CD8-positive, alpha-beta memory T cell (primary cell): ENCODE results near the gene PODN. TPM values are rescaled to one million over a fixed set of nuclear protein-coding genes. Genes with fewer than 3 reads are reported as not detected.

ENCODE experiments used
- CTCF ChIA-PET: fragments of 350-600 bp; sonication (Branson Sonifier 250); formaldehyde crosslinking; loops from one replicate; lab custom pipeline; 2021; ENCODE audit warnings: antibody characterized with exemption; lab: Charles Lee
- POLR2A ChIA-PET: fragments of 350-600 bp; sonication (Branson Sonifier 250); formaldehyde crosslinking; loops from one replicate; lab custom pipeline; 2021; ENCODE audit warnings: antibody characterized with exemption; lab: Charles Lee
- DNase-seq, 5 donors: peaks; one replicate each; pipeline versions ENCODE4 v3.0.0 to v3.0.0-alpha.2; 2020 to 2022; ENCODE audit warnings: mixed read lengths in 1 of 5
- H3K27ac ChIP-seq: one replicate; pipeline ENCODE4 v1.7.0; 2013; ENCODE audit warnings: low read depth, mild to moderate bottlenecking, low read length, moderate library complexity
- H3K27me3 ChIP-seq: 2 replicates; pipeline ENCODE4 v1.7.0; 2013; ENCODE audit warnings: low read length, mild to moderate bottlenecking; ENCODE audit not compliant: insufficient read depth, poor library complexity, severe bottlenecking
- H3K36me3 ChIP-seq: 2 replicates; pipeline ENCODE4 v1.7.0; 2013; ENCODE audit warnings: mild to moderate bottlenecking, low read length, moderate library complexity; ENCODE audit not compliant: insufficient read depth
- H3K4me1 ChIP-seq: 2 replicates; pipeline ENCODE4 v1.7.0; 2013; ENCODE audit warnings: mild to moderate bottlenecking, low read length, moderate library complexity; ENCODE audit not compliant: insufficient read depth
- H3K4me3 ChIP-seq: 2 replicates; pipeline ENCODE4 v1.7.0; 2013; ENCODE audit warnings: mild to moderate bottlenecking, low read length
- H3K9me3 ChIP-seq: 2 replicates; pipeline ENCODE4 v1.7.0; 2013; ENCODE audit warnings: mild to moderate bottlenecking, low read length
- H3K27ac Mint-ChIP-seq, 8 donors: one replicate each; pipeline ENCODE4 v1.8.0; 2020 to 2021; ENCODE audit warnings: mixed read lengths in 8 of 8, mild to moderate bottlenecking in 6 of 8, inconsistent platforms in 3 of 8, moderate library complexity in 3 of 8
- H3K27me3 Mint-ChIP-seq, 2 donors: one replicate each; pipeline ENCODE4 v1.8.0; 2020 to 2021; ENCODE audit warnings: mixed read lengths in 2 of 2, mild to moderate bottlenecking in 1 of 2, moderate library complexity in 1 of 2
- H3K36me3 Mint-ChIP-seq, 3 donors: one replicate each; pipeline ENCODE4 v1.8.0; 2020 to 2021; ENCODE audit warnings: mixed read lengths in 3 of 3, inconsistent platforms in 1 of 3, mild to moderate bottlenecking in 1 of 3
- H3K4me1 Mint-ChIP-seq, 3 donors: one replicate each; pipeline ENCODE4 v1.8.0; 2020 to 2021; ENCODE audit warnings: mixed read lengths in 3 of 3, inconsistent platforms in 1 of 3, mild to moderate bottlenecking in 1 of 3
- H3K4me3 Mint-ChIP-seq, 7 donors: one replicate each; pipeline ENCODE4 v1.8.0; 2020 to 2021; ENCODE audit warnings: mixed read lengths in 7 of 7, mild to moderate bottlenecking in 6 of 7, moderate library complexity in 4 of 7, inconsistent platforms in 2 of 7
- H3K9me3 Mint-ChIP-seq, 5 donors: one replicate each; pipeline ENCODE4 v1.8.0; 2020 to 2022; ENCODE audit warnings: mixed read lengths in 5 of 5, mild to moderate bottlenecking in 3 of 5, moderate library complexity in 2 of 5, inconsistent platforms in 1 of 5
- polyA plus RNA-seq: library from polyadenylated mRNA; unstranded; fragments of 300-500 nt; fragmentation: Illumina TruSeq; gene quantifications from one replicate; pipeline ENCODE4 v1.2.3, GENCODE V29; 2021
- total RNA-seq, 2 experiments: library from RNA; stranded (reverse); gene quantifications; one replicate each; pipeline ENCODE4 v1.2.3, GENCODE V29; 2021

Gene PODN
- total and polyA plus RNA-seq, 3 experiments from 2014 or later = 0.53 TPM; not detected in 2

DNA sequence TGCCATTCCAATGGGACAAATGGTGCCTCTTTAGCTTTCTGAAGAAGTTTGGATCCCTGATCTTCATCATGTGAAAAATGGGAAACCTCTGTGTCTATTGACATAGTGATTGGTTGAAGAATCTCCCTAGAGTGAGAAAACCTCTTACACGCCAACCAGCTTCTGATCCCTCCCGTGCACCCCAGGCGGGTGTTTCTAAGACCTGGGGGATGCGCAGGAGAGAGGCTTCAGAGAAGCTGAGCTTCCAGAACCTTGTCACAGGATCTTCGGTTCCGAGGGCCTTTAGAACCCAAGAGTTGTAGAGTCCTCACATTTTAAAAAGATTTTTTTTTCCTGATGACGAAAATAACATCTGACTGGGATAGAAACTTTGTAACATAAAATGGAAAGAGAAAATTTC, 11.3 kb downstream of the PODN start:
- Mint-ChIP-seq H3K36me3 (no peaks in the 10 kb centered on the region), H3K4me3 (no peak overlapping the region), H3K4me1 (peaks cover 0 to 2% (median 0%) of the 10 kb centered on the region in 3 donors), H3K27me3 (no peaks in the 10 kb centered on the region), H3K9me3 (peaks cover 0 to 1% (median 0%) of the 10 kb centered on the region in 5 donors), H3K27ac (no peak overlapping the region)
- Histone ChIP-seq H3K4me3 (no peak overlapping the region), H3K27me3 (no peaks in the 10 kb centered on the region), H3K9me3 (no peaks in the 10 kb centered on the region), H3K4me1 (no peaks in the 10 kb centered on the region), H3K36me3 (no peaks in the 10 kb centered on the region), H3K27ac (no peak overlapping the region)
- CTCF ChIA-PET = no interaction called here
- DNase-seq = no peak
- POLR2A ChIA-PET = no interaction called here

- peaks cover 0 to 2% (median 0%) of the 10 kb centered on the region in 3 donors for H3K4me1 Mint-ChIP-seq
- no peak overlapping the region for H3K4me3 Mint-ChIP-seq
- Histone ChIP-seq H3K27ac (no peak overlapping the region), H3K4me3 (no peak overlapping the region), H3K36me3 (no peaks in the 10 kb centered on the region), H3K4me1 (no peaks in the 10 kb centered on the region), H3K27me3 (no peaks in the 10 kb centered on the region), H3K9me3 (no peaks in the 10 kb centered on the region)
- H3K9me3 Mint-ChIP-seq = peaks cover 0 to 1% (median 0%) of the 10 kb centered on the region in 5 donors
- DNase-seq = no peak
- ChIA-PET POLR2A (no interaction called here), CTCF (no interaction called here)
- H3K36me3 Mint-ChIP-seq = no peaks in the 10 kb centered on the region
- H3K27me3 Mint-ChIP-seq = no peaks in the 10 kb centered on the region
- H3K27ac Mint-ChIP-seq = no peak overlapping the region
Observed at GRCh38 chr1:53073868-53074311, 11.9 kb downstream of the PODN start.

GRCh38 chr1:53074313-53075154, 12.5 kb downstream of the PODN start:
- no peak overlapping the region for H3K27ac Mint-ChIP-seq

DNA sequence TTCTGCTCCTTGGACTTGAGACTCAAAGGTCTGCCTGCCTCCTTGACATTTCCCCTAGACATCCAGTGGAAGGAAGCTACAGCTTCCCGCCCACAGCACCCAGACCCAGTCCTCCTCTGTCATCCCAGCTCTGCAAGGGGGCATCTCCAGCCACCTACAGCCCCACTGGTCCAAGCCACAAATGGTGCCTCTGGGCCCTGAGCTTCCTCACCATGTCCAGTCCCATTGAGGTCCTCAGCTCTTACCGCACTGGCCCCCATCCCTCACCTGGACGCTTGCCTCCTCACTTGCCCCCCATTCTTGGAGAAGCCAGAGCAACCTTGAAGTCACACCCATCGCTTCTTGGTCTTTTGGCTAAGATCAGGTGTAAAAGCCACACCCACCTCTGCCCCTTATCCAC, 13.2 kb downstream of the PODN start:
- H3K27me3 ChIP-seq = no peaks in the 10 kb centered on the region
- H3K36me3 Mint-ChIP-seq = no peaks in the 10 kb centered on the region
- peaks cover 0 to 1% (median 0%) of the 10 kb centered on the region in 5 donors for H3K9me3 Mint-ChIP-seq
- no peak overlapping the region for H3K4me3 Mint-ChIP-seq
- peaks cover 0 to 2% (median 0%) of the 10 kb centered on the region in 3 donors for H3K4me1 Mint-ChIP-seq
- CTCF ChIA-PET = interaction anchor here (1.1 kb wide), 1 partner anchor 10 kb away, joined by 3 read pairs; no protein-coding TSS in a partner anchor
- no peak overlapping the region for H3K4me3 ChIP-seq
- POLR2A ChIA-PET = no interaction called here
- H3K36me3 ChIP-seq = no peaks in the 10 kb centered on the region
- no peaks in the 10 kb centered on the region for H3K9me3 ChIP-seq
- no peaks in the 10 kb centered on the region for H3K4me1 ChIP-seq
- H3K27ac Mint-ChIP-seq = no peak overlapping the region
- H3K27ac ChIP-seq = no peak overlapping the region
- no peaks in the 10 kb centered on the region for H3K27me3 Mint-ChIP-seq
- no peak for DNase-seq

More at GRCh38 chr1:53074313-53075154, 12.5 kb downstream of the PODN start:
- Mint-ChIP-seq H3K4me1 (peaks cover 0 to 2% (median 0%) of the 10 kb centered on the region in 3 donors), H3K36me3 (no peaks in the 10 kb centered on the region), H3K27me3 (no peaks in the 10 kb centered on the region), H3K9me3 (peaks cover 0 to 1% (median 0%) of the 10 kb centered on the region in 5 donors), H3K4me3 (no peak overlapping the region)
- Histone ChIP-seq H3K36me3 (no peaks in the 10 kb centered on the region), H3K27ac (no peak overlapping the region), H3K9me3 (no peaks in the 10 kb centered on the region), H3K27me3 (no peaks in the 10 kb centered on the region), H3K4me3 (no peak overlapping the region), H3K4me1 (no peaks in the 10 kb centered on the region)
- CTCF ChIA-PET = interaction anchor here (1.1 kb wide), 1 partner anchor 10 kb away, joined by 3 read pairs; no protein-coding TSS in a partner anchor
- no peak for DNase-seq
- POLR2A ChIA-PET = no interaction called here

DNA sequence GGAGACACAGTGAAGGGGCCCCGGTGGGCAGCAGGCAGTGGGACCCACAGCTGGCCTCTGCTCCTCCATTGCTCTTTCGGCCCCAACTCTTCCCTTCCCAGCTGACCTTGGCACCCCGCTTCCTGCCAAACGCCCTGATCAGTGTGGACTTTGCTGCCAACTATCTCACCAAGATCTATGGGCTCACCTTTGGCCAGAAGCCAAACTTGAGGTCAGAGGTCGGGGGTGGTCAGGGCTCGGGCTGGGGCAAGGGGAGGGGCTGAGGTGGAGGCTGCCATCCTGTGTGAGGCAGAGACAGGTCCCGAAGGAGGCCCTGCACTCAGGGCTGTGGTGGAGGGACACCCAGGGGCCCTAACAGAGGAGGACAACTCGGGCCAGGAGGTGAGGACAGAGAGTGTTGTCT, 13.7 kb downstream of the PODN start:
- no peak overlapping the region for H3K27ac ChIP-seq
- ChIA-PET CTCF (no interaction called here), POLR2A (no interaction called here)
- H3K9me3 Mint-ChIP-seq = peaks cover 0 to 1% (median 0%) of the 10 kb centered on the region in 5 donors
- no peaks in the 10 kb centered on the region for H3K27me3 ChIP-seq
- no peak for DNase-seq
- no peaks in the 10 kb centered on the region for H3K9me3 ChIP-seq
- peak overlapping the region in 1 of 8 donors; percentile 57 for H3K27ac Mint-ChIP-seq
- no peaks in the 10 kb centered on the region for H3K36me3 ChIP-seq
- no peak overlapping the region for H3K4me3 ChIP-seq
- no peak overlapping the region for H3K4me3 Mint-ChIP-seq
- no peaks in the 10 kb centered on the region for H3K36me3 Mint-ChIP-seq
- no peaks in the 10 kb centered on the region for H3K27me3 Mint-ChIP-seq
- no peaks in the 10 kb centered on the region for H3K4me1 ChIP-seq
- peaks cover 0 to 2% (median 0%) of the 10 kb centered on the region in 3 donors for H3K4me1 Mint-ChIP-seq

DNA sequence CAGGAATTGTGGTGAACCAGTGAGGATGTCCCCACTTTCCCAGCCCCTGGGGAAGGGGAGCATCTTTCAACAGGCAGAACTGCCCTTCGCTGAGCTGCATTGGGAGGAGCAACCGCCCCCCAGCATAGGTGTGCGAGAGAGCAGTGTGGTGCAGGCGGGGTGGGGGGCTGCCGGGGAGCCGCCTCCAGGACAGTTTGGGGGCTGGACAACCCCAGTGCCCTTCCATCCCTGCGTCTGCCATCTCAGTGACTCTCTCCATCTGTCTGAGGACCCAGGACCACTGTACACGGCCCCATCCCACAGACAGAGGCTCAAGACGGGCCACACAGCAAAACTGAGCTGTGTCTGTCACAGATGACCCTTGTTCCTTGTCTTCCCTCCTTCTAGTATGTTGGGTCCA, 14.2 kb downstream of the PODN start:
- Histone ChIP-seq H3K9me3 (no peaks in the 10 kb centered on the region), H3K27me3 (no peaks in the 10 kb centered on the region), H3K36me3 (no peaks in the 10 kb centered on the region), H3K4me3 (no peak overlapping the region), H3K27ac (no peak overlapping the region), H3K4me1 (no peaks in the 10 kb centered on the region)
- Mint-ChIP-seq H3K27ac (no peak overlapping the region), H3K4me1 (peaks cover 0 to 2% (median 0%) of the 10 kb centered on the region in 3 donors), H3K9me3 (peaks cover 0 to 1% (median 0%) of the 10 kb centered on the region in 5 donors), H3K4me3 (no peak overlapping the region), H3K36me3 (no peaks in the 10 kb centered on the region), H3K27me3 (no peaks in the 10 kb centered on the region)
- POLR2A ChIA-PET = no interaction called here
- CTCF ChIA-PET = no interaction called here
- DNase-seq = no peak

- no peak overlapping the region for H3K4me3 Mint-ChIP-seq
- DNase-seq = no peak
- H3K27me3 Mint-ChIP-seq = no peaks in the 10 kb centered on the region
- H3K27ac Mint-ChIP-seq = no peak overlapping the region
- Histone ChIP-seq H3K27ac (no peak overlapping the region), H3K4me1 (no peaks in the 10 kb centered on the region), H3K9me3 (no peaks in the 10 kb centered on the region), H3K27me3 (no peaks in the 10 kb centered on the region), H3K36me3 (no peaks in the 10 kb centered on the region), H3K4me3 (no peak overlapping the region)
- peaks cover 0 to 1% (median 0%) of the 10 kb centered on the region in 5 donors for H3K9me3 Mint-ChIP-seq
- H3K36me3 Mint-ChIP-seq = no peaks in the 10 kb centered on the region
- peaks cover 0 to 2% (median 0%) of the 10 kb centered on the region in 3 donors for H3K4me1 Mint-ChIP-seq
- POLR2A ChIA-PET = no interaction called here
- CTCF ChIA-PET = interaction anchor here (1.4 kb wide), 1 partner anchor 11 kb away, joined by 4 read pairs; no protein-coding TSS in a partner anchor
Observed at GRCh38 chr1:53076721-53077598, 14.9 kb downstream of the PODN start.
